ENCODE data around the gene OLFM3. TPM values are rescaled to one million over a fixed set of nuclear protein-coding genes. Genes with fewer than 3 reads are reported as not detected.

OLFM3 gene
- total and polyA plus RNA-seq, 10 of the 15 experiments (the other 5 are each of a cell fraction or from before 2014, with no cell fraction given): 0.09 to 0.33 TPM; not detected in 8

DNA sequence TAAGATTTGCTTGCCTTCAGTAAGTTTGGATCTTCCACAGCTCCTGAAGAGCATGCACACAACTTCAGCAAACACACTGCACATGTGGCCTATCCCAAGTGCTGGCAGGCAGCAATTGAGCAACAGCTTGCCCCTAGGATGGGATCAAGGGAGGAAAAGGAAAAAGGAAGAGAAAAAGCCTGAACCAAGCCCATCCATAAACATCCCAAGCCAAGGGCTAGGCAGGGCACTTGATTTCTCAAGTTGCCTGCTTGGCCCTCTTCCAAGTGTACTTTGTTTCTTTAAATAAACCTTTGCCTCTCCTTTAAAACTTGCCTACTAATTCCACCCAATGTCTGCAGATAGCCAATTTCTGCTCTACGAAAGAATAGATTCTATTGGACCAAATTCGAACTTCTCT lies 49.0 kb upstream of the OLFM3 start:
- no peak overlapping the region for H3K27ac ChIP-seq (ENCODE audit: control insufficient read depth, insufficient read depth)
- ATAC-seq (no peak), FAIRE-seq (no peak), DNase-seq (ENCODE audit: low read depth, low spot score) (no peak)
- in situ Hi-C loops (cut with MboI) (no loop called here), intact Hi-C loops (cut with micrococcal nuclease; ENCODE audit: unreplicated experiment) (no loop called here)
- H2AFZ ChIP-seq (ENCODE audit: control insufficient read depth, low read depth, low read length): no peak overlapping the region
- no peak overlapping the region for H3K9ac ChIP-seq (ENCODE audit: control insufficient read depth, insufficient read depth, low read length)
- H3K4me2 ChIP-seq (ENCODE audit: control insufficient read depth, insufficient read depth): no peak overlapping the region
- 24% methylated on average over 2 of the region's 2 CpGs for WGBS (ENCODE audit: insufficient coverage, insufficient replicate concordance, low lambda C conversion rate, missing lambda C conversion rate)
- H3K27me3 ChIP-seq (replicated peaks in 1 of 2; ENCODE audit: control insufficient read depth in 2 of 2, insufficient read depth in 2 of 2, low read length in 1 of 2): no peaks in the 10 kb centered on the region
- no peaks in the 10 kb centered on the region for H3K36me3 ChIP-seq (ENCODE audit: control insufficient read depth in 2 of 2, insufficient read depth in 2 of 2, low read length in 1 of 2)
- H3K79me2 ChIP-seq (ENCODE audit: control insufficient read depth, insufficient read depth, low read length): no peaks in the 10 kb centered on the region
- POLR2A ChIA-PET: no interaction called here
- H3K9me3 ChIP-seq (replicated peaks; ENCODE audit: control insufficient read depth, insufficient read depth, low read length): no peaks in the 10 kb centered on the region
- H4K20me1 ChIP-seq (ENCODE audit: control insufficient read depth, insufficient read depth): no peaks in the 10 kb centered on the region
- BruUV-seq (replicated peaks): no TSS peak
- SMC1A ChIA-PET (ENCODE audit: uncharacterized antibody, unreplicated experiment): no interaction called here
- RAD21 ChIA-PET (ENCODE audit: unreplicated experiment): no interaction called here
- CTCF ChIA-PET: no interaction called here
- no peak overlapping the region for H3K4me3 ChIP-seq
- no peak for TF ChIP-seq HDGF (IDR thresholded peaks at IDR 0.05)
- TF ChIP-seq POLR2AphosphoS2 (IDR thresholded peaks at IDR 0.05; ENCODE audit: low read depth, low read length): no peak
- no peak for TF ChIP-seq SMC3 (IDR thresholded peaks at IDR 0.05; ENCODE audit: borderline replicate concordance, low read length)
- TF ChIP-seq, protein P1, sequence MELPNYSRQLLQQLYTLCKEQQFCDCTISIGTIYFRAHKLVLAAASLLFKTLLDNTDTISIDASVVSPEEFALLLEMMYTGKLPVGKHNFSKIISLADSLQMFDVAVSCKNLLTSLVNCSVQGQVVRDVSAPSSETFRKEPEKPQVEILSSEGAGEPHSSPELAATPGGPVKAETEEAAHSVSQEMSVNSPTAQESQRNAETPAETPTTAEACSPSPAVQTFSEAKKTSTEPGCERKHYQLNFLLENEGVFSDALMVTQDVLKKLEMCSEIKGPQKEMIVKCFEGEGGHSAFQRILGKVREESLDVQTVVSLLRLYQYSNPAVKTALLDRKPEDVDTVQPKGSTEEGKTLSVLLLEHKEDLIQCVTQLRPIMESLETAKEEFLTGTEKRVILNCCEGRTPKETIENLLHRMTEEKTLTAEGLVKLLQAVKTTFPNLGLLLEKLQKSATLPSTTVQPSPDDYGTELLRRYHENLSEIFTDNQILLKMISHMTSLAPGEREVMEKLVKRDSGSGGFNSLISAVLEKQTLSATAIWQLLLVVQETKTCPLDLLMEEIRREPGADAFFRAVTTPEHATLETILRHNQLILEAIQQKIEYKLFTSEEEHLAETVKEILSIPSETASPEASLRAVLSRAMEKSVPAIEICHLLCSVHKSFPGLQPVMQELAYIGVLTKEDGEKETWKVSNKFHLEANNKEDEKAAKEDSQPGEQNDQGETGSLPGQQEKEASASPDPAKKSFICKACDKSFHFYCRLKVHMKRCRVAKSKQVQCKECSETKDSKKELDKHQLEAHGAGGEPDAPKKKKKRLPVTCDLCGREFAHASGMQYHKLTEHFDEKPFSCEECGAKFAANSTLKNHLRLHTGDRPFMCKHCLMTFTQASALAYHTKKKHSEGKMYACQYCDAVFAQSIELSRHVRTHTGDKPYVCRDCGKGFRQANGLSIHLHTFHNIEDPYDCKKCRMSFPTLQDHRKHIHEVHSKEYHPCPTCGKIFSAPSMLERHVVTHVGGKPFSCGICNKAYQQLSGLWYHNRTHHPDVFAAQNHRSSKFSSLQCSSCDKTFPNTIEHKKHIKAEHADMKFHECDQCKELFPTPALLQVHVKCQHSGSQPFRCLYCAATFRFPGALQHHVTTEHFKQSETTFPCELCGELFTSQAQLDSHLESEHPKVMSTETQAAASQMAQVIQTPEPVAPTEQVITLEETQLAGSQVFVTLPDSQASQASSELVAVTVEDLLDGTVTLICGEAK (IDR thresholded peaks at IDR 0.05; ENCODE audit: borderline replicate concordance): no peak
- no peak for TF ChIP-seq IKZF2 (IDR thresholded peaks at IDR 0.05)
- TF ChIP-seq RBBP5 (conservative IDR thresholded peaks at IDR 0.05): no peak
- no peak for TF ChIP-seq NFYA (IDR thresholded peaks at IDR 0.05; ENCODE audit: borderline replicate concordance, low read depth, low read length)
- no peak for TF ChIP-seq CHD4 (IDR thresholded peaks at IDR 0.05)
- no peak for TF ChIP-seq HDAC6 (IDR thresholded peaks at IDR 0.05; ENCODE audit: unreplicated experiment)
- H3K4me1 ChIP-seq (ENCODE audit: control insufficient read depth, insufficient read depth, low read length): no peaks in the 10 kb centered on the region

Measured in GM12878 (cell line).